Uterus (tissue), 2 donors: ENCODE data around the gene ISG15.

Source experiments
- POLR2A ChIP-seq, 2 donors: fragments of 450-650 bp; IDR thresholded peaks; one replicate each; pipeline ENCODE4 v1.6.1; 2016; ENCODE audit warnings: antibody characterized with exemption in 2 of 2, mild to moderate bottlenecking in 1 of 2, moderate library complexity in 1 of 2
- TF ChIP-seq, protein P1 (sequence below), 4 experiments: fragments of 200-600 bp in 2 of 4; fragments of 450-650 bp in 2 of 4; sonication (generic) in 2 of 4; IDR thresholded peaks; one replicate each; pipeline ENCODE4 v1.5.1; 2016 to 2019; ENCODE audit warnings: antibody characterized with exemption in 4 of 4, mild to moderate bottlenecking in 2 of 4, moderate library complexity in 1 of 4

DNA sequence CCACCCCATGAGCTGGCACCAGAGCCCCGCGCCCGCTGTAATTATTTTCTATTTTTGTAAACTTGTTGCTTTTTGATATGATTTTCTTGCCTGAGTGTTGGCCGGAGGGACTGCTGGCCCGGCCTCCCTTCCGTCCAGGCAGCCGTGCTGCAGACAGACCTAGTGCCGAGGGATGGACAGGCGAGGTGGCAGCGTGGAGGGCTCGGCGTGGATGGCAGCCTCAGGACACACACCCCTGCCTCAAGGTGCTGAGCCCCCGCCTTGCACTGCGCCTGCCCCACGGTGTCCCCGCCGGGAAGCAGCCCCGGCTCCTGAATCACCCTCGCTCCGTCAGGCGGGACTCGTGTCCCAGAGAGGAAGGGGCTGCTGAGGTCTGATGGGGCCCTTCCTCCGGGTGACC is 41.7 kb downstream of the ISG15 start:
- TF ChIP-seq, protein P1, sequence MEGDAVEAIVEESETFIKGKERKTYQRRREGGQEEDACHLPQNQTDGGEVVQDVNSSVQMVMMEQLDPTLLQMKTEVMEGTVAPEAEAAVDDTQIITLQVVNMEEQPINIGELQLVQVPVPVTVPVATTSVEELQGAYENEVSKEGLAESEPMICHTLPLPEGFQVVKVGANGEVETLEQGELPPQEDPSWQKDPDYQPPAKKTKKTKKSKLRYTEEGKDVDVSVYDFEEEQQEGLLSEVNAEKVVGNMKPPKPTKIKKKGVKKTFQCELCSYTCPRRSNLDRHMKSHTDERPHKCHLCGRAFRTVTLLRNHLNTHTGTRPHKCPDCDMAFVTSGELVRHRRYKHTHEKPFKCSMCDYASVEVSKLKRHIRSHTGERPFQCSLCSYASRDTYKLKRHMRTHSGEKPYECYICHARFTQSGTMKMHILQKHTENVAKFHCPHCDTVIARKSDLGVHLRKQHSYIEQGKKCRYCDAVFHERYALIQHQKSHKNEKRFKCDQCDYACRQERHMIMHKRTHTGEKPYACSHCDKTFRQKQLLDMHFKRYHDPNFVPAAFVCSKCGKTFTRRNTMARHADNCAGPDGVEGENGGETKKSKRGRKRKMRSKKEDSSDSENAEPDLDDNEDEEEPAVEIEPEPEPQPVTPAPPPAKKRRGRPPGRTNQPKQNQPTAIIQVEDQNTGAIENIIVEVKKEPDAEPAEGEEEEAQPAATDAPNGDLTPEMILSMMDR (IDR thresholded peaks at IDR 0.05), result no peak
- no peak for TF ChIP-seq POLR2A (IDR thresholded peaks at IDR 0.05)
